ENCODE results near the gene ZBTB16. TPM values are rescaled to one million over a fixed set of nuclear protein-coding genes. Genes with fewer than 3 reads are reported as not detected.

Gene ZBTB16
- total and polyA plus RNA-seq, 2 of the 13 experiments (the other 11 are each of a cell fraction or from before 2014, with no cell fraction given) = not detected

- TF ChIP-seq ZBTB10 (CRISPR knock-in tag; IDR thresholded peaks at IDR 0.05; ENCODE audit: borderline replicate concordance) (no peak), ZBTB20 (CRISPR knock-in tag; IDR thresholded peaks at IDR 0.05; ENCODE audit: borderline replicate concordance, low read depth) (no peak), CBX5 (CRISPR knock-in tag; IDR thresholded peaks at IDR 0.05; ENCODE audit: borderline replicate concordance) (no peak), HOXA7 (CRISPR knock-in tag; IDR thresholded peaks at IDR 0.05) (no peak), ETV5 (CRISPR knock-in tag; IDR thresholded peaks at IDR 0.05; ENCODE audit: borderline replicate concordance) (peak; percentile 56; the same call in 1 of the 2 replicates), KDM4B (CRISPR knock-in tag; IDR thresholded peaks at IDR 0.05) (no peak), LCORL (IDR thresholded peaks at IDR 0.05) (peak; percentile 93), LCORL (CRISPR knock-in tag; IDR thresholded peaks at IDR 0.05) (no peak), NFAT5 (CRISPR knock-in tag; IDR thresholded peaks at IDR 0.05) (no peak), MAFF (IDR thresholded peaks at IDR 0.05; ENCODE audit: low read depth, low read length) (no peak), TBX2 (CRISPR knock-in tag; IDR thresholded peaks at IDR 0.05; ENCODE audit: borderline replicate concordance) (peak; percentile 29; the same call in 1 of the 2 replicates), ZNF792 (CRISPR knock-in tag; IDR thresholded peaks at IDR 0.05) (0 out of 2 replicates have a peak, but pooled peaks have one; percentile 34), GABPA (IDR thresholded peaks at IDR 0.05; ENCODE audit: low read depth, low read length) (no peak), GABPA (CRISPR knock-in tag; IDR thresholded peaks at IDR 0.05; ENCODE audit: low read depth) (peak; percentile 33; the same call in 1 of the 2 replicates), ISL2 (CRISPR knock-in tag; IDR thresholded peaks at IDR 0.05) (no peak), DMAP1 (CRISPR knock-in tag; IDR thresholded peaks at IDR 0.05) (no peak), HNF4A (CRISPR knock-in tag; IDR thresholded peaks at IDR 0.05) (no peak), FOXK2 (IDR thresholded peaks at IDR 0.05) (no peak), SMC3 (IDR thresholded peaks at IDR 0.05; ENCODE audit: low read length) (no peak), CTCF (CRISPR knock-in tag; IDR thresholded peaks at IDR 0.05) (no peak), ZNF614 (CRISPR knock-in tag; IDR thresholded peaks at IDR 0.05; ENCODE audit: borderline replicate concordance) (peak; percentile 67; the same call in 1 of the 2 replicates), ZFY (CRISPR knock-in tag; IDR thresholded peaks at IDR 0.05) (no peak), ETV6 (CRISPR knock-in tag; conservative IDR thresholded peaks at IDR 0.05) (no peak)
These were observed 100.5 kb downstream of the ZBTB16 start (continued) for GRCh38 chr11:114159802-114160632.

Measured in HepG2 (cell line).